ENCODE data around the gene ZNG1C.
"Not testable (repeated sequence)": the region's sequence is repeated elsewhere in the genome, so short reads cannot be mapped to it uniquely, and the experiment has no call there.

GRCh38 chr9:68306391-68306964 lies 64.7 kb downstream of the ZNG1C start:
- TF ChIP-seq, protein P1, sequence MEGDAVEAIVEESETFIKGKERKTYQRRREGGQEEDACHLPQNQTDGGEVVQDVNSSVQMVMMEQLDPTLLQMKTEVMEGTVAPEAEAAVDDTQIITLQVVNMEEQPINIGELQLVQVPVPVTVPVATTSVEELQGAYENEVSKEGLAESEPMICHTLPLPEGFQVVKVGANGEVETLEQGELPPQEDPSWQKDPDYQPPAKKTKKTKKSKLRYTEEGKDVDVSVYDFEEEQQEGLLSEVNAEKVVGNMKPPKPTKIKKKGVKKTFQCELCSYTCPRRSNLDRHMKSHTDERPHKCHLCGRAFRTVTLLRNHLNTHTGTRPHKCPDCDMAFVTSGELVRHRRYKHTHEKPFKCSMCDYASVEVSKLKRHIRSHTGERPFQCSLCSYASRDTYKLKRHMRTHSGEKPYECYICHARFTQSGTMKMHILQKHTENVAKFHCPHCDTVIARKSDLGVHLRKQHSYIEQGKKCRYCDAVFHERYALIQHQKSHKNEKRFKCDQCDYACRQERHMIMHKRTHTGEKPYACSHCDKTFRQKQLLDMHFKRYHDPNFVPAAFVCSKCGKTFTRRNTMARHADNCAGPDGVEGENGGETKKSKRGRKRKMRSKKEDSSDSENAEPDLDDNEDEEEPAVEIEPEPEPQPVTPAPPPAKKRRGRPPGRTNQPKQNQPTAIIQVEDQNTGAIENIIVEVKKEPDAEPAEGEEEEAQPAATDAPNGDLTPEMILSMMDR (IDR thresholded peaks at IDR 0.05), result not testable (repeated sequence)
- not testable (repeated sequence) for TF ChIP-seq POLR2A (IDR thresholded peaks at IDR 0.05)

Measured in vagina (tissue), 2 donors.